Measurements from ENCODE around the gene GRAMD1A.
"Not testable (repeated sequence)": the region's sequence is repeated elsewhere in the genome, so short reads cannot be mapped to it uniquely, and the experiment has no call there.

GRAMD1A gene

GRCh38 chr19:35002037-35002535, 2.0 kb downstream of the GRAMD1A start:
- DNase-seq (ENCODE audit: low read depth in 2 of 2, low spot score in 1 of 2) = no peak

GRCh38 chr19:35004517-35005255, 4.6 kb downstream of the GRAMD1A start:
- no peak for DNase-seq (ENCODE audit: low read depth in 2 of 2, low spot score in 1 of 2)

GRCh38 chr19:35005256-35005977, 5.3 kb downstream of the GRAMD1A start:
- DNase-seq (ENCODE audit: low read depth in 2 of 2, low spot score in 1 of 2) = no peak

- not testable (repeated sequence) for DNase-seq (ENCODE audit: low read depth in 2 of 2, low spot score in 1 of 2)
These were observed 5.9 kb downstream of the GRAMD1A start for GRCh38 chr19:35006007-35006341.

GRCh38 chr19:35006342-35006998, 6.3 kb downstream of the GRAMD1A start:
- no peak for DNase-seq (ENCODE audit: low read depth in 2 of 2, low spot score in 1 of 2)

GRCh38 chr19:35006999-35007365, 6.9 kb downstream of the GRAMD1A start:
- DNase-seq (ENCODE audit: low read depth in 2 of 2, low spot score in 1 of 2) = no peak

GRCh38 chr19:35007427-35007826, 7.3 kb downstream of the GRAMD1A start:
- not testable (repeated sequence) for DNase-seq (ENCODE audit: low read depth in 2 of 2, low spot score in 1 of 2)

GRCh38 chr19:35008891-35009341, 8.8 kb downstream of the GRAMD1A start:
- DNase-seq (ENCODE audit: low read depth in 2 of 2, low spot score in 1 of 2) = no peak

GRCh38 chr19:35009424-35010415, 9.6 kb downstream of the GRAMD1A start:
- DNase-seq (ENCODE audit: low read depth in 2 of 2, low spot score in 1 of 2) = no peak

GRCh38 chr19:35011091-35011689, 11.1 kb downstream of the GRAMD1A start:
- DNase-seq (ENCODE audit: low read depth in 2 of 2, low spot score in 1 of 2) = no peak

GRCh38 chr19:35011737-35012682, 11.9 kb downstream of the GRAMD1A start:
- DNase-seq (ENCODE audit: low read depth in 2 of 2, low spot score in 1 of 2) = no peak

- DNase-seq (ENCODE audit: low read depth in 2 of 2, low spot score in 1 of 2) = peak; percentile 62 to 63
These were observed 13.1 kb downstream of the GRAMD1A start for GRCh38 chr19:35013041-35013819.

GRCh38 chr19:35013820-35014754, 14.0 kb downstream of the GRAMD1A start:
- no peak for DNase-seq (ENCODE audit: low read depth in 2 of 2, low spot score in 1 of 2)

- DNase-seq (ENCODE audit: low read depth in 2 of 2, low spot score in 1 of 2) = not testable (repeated sequence)
These were observed 14.7 kb downstream of the GRAMD1A start for GRCh38 chr19:35014774-35015173.

- no peak for DNase-seq (ENCODE audit: low read depth in 2 of 2, low spot score in 1 of 2)
These were observed 15.3 kb downstream of the GRAMD1A start for GRCh38 chr19:35015270-35015953.

GRCh38 chr19:35015954-35016351, 15.8 kb downstream of the GRAMD1A start:
- no peak for DNase-seq (ENCODE audit: low read depth in 2 of 2, low spot score in 1 of 2)

GRCh38 chr19:35017507-35017906, 17.4 kb downstream of the GRAMD1A start:
- DNase-seq (ENCODE audit: low read depth in 2 of 2, low spot score in 1 of 2) = no peak

Measured in stimulated activated CD8-positive, alpha-beta memory T cell treated with anti-CD3 and anti-CD28 coated beads, Interleukin-4, amount 100 ng/mL, for 1 hour (primary cell).